GM19467 (cell line): ENCODE measurements around the gene NAV3.

ENCODE experiments used
- ATAC-seq: cut with Tn5 transposase; IDR thresholded peaks from one replicate; pipeline ENCODE4 v1.9.1; 2021; ENCODE audit warnings: mild to moderate bottlenecking, moderate library complexity; ENCODE audit not compliant: unreplicated experiment

NAV3 gene

DNA sequence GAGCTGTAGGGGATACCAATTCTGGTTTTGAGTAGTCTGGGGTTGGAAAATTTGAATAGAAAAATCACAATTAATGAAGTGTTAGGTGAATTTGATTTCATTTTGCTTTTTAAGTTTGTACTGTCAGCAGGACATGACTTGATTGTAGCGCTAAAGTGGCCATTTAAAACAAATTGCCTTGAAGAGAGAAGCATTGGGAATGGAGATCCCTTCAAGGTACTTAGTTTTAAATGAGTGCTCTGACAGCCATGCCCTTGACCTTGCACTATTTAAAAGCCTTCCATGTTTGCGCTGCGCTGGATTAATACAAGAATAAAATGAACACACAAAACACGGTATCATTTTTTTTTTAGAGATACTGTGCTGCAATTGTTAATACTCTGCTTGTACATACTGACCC, 345.9 kb downstream of the NAV3 start:
- no peak for ATAC-seq

DNA sequence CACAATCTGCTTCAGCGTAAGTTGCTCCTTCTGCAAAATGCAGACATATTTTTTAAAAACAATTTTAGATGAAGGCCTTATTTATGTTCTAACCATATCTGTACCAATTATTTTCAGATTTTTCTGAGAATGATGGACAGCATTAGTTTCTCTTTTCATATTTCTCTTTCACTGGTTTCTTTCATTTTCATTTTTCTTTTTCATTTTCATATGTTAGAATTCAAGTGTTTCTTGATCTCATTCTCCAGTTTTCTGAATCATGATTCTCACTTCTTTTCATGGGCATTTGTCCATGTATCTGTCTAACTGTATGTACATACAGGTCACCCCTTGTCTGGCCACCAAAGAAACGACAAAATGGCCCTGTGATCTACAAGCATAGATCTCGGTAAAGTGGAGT, 346.6 kb downstream of the NAV3 start:
- no peak for ATAC-seq

DNA sequence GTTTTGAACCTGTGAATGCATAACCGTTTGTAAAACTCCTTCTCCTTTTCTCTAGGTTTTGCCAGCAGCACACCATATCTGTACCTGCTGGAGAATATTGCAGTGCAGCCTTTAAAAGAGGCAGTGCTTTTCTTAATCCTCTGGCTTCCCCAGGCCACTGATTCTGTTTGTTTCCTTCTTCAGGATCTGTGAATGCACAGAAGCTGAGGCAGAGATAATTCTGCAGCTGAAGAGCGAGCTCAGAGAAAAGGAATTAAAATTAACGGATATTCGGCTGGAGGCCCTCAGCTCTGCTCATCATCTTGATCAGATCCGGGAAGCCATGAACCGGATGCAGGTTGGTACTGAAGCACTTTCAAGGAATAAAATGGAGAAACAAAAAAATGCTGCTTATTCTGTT, 348.7 kb downstream of the NAV3 start:
- ATAC-seq = no peak

DNA sequence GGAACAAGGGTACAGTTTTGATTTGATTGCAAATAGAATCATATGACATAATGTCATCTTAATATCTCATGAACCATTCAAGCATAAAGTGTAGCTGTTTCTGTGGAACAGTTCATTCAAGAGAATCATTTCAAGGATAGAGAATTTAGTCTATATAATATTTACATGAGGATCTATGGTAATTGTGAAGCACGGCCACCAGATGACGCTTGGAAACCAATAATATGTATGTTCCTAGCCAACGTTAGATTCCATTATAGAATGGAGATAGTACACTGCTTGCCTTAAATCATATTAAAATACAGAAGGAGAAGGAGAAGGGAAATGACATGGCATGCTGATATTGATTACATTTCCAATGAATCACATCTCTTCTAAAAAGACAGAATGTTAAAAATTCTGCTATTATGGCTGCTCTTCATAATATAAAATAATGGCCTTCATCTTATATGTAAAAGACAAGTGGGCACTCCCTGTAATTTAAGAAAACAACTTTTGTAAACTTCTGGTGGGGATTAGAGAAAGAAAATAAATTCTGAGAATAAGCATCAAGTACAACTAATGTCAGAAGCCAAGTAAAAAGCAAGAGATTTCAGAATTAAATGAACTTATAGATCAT, 351.0 kb downstream of the NAV3 start:
- ATAC-seq = no peak

DNA sequence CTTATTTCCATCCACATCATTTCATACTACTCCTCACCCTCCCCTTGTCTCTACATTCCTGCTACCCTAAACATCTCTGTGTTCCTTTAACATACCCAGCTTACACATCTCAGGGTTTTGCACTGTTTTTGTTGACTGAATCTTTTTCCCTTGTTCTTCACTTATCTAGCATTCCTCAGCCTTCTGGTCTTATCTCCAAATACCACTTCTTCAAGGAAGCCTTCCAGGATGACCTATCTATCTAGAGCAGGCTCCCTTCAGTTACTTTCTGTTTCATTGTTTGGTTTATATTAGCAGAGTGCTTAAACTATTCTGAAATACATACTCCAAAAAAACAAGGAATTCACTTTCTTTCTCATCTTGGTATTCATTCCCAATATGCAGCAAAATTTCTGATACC, 353.1 kb downstream of the NAV3 start:
- no peak for ATAC-seq

DNA sequence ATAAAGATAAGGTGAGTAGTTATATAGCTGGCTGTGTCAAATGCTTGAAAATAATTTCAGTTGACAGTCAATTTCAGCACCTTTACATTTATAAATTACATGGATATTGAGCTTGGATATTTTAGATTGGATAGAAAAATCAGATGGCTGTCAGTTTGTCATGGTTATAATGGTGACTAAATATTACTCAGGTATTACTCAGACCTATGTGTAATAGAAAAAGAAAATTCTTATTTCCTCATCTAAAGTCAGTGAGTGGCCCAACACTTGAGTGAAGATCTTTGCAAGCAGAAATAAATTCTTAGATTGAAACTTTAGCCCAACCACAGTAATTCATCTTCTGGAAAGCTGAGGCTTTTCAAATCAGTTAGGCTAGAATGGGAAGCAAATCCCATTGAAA, 354.4 kb downstream of the NAV3 start:
- no peak for ATAC-seq

DNA sequence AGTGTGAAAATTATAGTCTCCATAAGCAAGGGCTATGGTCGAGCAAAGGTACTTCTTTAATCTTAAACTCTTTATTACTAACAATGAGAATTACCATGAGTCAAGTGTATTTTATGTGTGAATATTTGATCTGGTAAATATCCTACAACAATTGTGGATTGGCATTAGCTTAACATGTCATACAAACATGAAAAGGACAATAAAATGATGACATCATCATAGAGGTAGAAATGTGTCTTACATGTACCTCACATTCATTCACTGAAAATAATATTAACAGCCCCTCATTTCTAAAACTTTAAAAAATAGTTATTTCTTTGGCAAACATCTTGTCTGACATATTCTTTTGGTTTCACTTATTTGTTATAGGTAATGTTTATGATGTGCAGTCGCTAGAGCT, 355.0 kb downstream of the NAV3 start:
- ATAC-seq = no peak

DNA sequence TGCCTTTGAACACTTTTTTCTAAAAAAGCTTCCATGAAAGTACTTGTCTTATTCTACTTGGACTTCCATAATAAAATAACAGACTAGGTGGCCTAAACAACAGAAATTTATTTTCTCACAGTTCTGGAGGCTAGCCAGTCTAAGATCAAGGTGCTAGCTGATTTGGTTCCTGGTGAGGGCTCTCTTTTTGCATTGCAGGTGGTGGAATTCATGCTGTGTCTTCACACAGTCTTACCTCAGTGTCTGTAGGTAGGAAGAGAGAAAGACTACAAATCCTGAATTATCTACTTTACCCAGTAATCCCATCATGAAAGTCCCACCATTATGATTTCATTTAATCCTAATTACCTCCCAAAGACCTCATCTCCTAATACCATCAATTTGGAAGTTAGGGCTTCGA, 356.0 kb downstream of the NAV3 start:
- no peak for ATAC-seq

DNA sequence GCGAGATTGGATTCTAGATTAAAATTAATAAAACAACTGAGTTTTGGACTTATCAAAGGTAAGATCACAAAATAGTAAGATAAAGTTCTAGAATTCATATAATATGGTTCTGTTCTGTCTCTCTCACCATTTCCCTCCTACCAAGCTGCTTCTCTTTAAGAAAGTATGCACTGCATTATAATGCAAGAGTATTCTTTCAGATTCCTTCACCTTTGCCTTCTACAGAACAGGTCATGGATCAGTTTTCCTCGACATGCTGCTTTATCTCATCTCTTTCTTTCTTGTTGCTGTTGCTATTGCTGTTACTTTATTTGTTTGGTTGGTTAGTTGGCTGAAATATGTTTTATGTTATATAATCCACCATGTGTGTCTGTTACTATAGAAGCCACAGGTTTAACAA, 357.0 kb downstream of the NAV3 start:
- no peak for ATAC-seq

DNA sequence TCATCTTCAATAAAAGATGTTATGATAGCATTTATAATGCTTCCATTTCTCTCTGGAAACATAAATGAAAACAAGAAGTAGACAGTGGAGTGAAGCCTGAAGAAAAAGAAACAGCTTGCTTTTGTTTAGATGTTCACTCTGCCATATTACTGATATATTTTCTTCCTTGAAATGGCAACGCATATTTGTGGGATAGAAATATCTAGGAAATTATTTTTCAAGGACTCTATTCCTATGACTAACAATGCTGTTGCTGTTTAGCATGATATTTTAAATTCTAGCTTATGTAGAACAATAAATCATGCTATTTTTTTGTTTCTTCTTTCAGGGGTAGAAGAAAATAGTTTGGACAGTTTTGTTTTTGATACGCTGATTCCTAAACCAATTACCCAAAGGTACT, 359.0 kb downstream of the NAV3 start:
- ATAC-seq = no peak

DNA sequence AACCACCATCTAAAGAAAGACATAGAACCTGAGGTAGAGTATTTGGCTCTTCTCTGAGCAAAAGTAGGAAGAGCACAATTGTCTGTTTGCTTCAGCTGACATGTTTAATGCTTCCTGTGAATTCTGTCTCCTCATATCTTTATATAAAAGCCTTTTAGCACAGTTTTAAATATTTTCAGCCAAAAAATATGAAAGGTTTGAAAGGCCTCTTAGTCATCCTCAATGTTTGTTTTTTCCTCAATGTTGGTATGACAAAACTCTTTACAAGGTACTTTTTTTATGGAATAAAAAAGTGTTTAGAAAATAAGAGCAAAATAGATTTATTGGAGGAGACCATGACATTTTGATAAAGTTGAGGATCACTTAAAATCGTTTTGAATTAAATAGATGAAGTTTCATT, 360.9 kb downstream of the NAV3 start:
- no peak for ATAC-seq

DNA sequence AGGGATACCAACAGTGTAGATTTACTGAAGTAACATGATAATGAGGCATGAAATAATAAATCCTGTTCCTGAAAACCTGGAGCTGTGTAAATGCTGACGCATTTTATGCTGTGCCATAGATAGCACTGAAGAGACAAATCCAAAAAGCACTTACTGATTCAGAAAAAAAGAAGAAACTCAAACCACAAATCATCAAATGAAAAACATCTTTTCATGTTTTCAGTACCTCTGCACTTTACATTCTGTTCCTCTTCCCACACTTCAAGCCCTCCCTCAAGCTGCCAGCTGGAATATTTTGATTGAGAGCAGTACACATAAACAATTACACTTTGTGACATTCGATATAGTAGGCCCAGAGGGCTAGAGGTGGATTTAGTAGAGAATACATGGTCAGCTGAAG, 362.3 kb downstream of the NAV3 start:
- ATAC-seq = no peak

DNA sequence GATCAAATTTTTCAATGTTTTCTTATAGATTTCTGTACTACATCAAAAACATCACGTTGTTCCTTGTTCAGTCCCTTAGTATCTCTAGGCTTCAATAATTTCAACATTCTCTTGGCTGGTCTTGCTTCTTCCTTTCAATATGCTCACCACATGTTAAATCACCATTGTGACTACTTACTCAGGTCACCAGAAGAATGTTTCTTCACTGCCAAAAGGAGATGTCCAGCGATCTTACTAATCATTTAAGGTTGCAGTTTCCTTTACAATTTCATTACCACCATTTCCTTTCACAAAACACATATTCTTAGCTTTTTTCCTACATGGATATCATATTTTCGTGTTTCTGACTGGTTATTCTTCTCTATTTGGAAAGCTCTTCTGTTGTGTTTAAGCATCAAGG, 363.8 kb downstream of the NAV3 start:
- no peak for ATAC-seq

DNA sequence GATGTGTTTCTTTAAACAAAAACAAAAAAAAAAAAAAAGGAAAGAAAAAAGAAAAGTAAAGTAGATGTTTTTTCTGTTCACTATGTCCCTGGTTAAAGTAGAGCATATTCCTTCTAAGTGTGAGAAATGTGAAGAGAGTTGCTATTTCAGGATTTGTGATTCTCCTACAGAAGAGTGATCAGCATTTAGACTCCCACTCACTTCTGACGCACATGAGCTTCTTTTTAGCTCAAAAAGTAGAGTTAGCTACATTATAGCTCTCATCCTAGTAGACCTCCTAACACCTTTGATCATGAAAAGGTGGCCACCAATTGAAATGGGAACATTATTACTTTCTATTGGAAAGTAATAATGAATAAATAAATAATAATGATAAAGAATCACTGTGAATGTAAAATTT, 368.2 kb downstream of the NAV3 start:
- no peak for ATAC-seq

DNA sequence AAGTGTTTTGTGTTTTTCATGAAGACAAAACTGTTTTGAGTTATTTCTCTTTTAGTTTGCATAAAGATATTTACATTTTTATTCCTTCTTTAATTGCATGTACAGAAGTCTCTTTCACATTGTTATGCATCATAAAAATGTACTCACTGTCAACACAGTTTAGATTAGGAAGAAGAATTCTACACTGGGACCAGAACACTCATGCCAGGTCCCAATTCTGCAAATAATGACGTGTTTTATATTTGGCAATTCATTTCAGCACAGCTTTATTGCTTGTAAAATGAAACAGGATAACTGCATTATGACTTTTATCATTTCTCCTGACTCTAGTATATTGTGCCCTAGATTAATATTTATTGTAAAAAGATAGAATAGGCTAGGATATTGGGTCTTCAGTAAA, 369.2 kb downstream of the NAV3 start:
- ATAC-seq = no peak

DNA sequence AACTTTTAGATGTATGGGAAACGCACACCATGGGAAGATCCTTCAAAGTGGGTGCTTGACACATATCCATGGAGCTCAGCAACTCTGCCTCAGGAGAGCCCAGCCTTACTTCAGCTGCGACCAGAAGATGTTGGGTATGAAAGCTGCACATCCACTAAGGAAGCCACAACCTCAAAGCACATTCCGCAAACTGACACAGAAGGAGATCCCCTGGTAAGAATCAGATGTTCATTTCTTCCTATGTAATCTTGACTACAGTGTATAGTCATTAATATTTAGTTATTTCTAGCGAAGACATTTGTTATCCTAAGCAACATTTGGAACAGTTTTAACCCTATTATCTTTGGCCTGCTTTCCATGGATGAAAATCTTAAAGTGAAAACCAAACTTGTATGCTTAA, 374.2 kb downstream of the NAV3 start:
- no peak for ATAC-seq

DNA sequence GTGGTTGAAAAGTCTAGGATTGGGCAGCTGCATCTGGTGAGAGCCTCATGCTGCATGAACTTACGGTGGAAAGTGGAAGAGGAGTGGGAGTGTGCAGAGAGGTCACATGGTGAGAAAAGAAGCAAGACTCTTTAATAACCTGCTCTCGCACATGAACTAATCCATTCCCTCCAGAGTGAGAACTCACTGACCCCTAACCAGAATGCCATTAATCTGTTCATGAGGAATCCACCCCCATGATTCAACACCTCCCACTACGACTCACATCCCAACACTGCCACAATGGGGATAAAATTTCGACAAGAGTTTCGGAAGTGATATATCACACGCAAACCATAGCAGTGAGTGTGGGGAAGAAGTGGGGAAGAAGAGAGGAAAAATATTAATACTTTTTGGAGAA, 377.4 kb downstream of the NAV3 start:
- no peak for ATAC-seq

DNA sequence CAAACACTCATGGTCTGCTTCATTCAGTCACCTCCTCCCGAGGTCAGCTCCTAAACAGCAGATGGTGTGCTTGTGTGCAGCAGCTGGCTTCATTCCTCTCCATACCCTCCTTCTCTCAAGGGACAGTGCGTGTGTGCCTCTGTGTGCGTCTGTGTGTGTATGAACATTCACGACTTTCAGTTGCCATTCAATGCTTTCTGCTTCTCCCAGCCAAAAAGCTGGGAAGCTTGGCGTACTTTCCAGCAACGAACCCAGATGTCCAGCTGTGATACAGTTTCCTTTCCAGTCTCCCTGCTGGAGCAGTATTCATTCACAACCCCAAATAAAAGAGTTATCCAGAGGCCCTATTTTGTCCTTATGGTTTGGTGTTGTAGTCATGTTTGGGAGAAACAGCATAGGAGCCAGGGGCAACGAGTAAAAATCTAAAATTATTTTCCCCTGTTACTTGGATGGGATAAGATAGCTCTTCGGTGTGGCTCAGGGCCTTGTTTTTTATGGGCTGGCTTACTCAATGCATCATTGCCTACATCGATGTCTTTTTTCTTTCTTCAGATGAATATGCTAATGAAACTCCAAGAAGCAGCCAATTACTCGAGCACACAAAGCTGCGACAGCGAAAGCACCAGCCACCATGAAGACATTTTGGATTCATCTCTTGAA, 379.3 kb downstream of the NAV3 start:
- ATAC-seq = no peak

DNA sequence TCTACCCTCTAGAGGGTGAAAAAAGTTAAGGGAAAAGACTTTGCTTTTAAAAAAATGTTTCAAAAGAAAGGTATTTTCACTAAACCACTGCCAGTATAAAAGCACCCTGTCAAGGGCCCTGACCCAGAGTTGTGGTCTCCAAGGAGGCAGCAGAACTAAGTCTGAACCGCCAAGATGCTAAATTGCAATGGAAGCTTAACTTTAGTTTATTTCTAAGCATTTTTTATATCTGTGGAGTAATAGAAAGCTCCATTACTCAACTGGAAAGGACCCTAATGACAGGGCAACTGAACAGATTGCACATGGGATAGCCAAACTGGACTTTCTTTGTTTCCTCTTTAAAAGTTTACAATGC, 379.8 kb downstream of the NAV3 start:
- ATAC-seq = no peak

DNA sequence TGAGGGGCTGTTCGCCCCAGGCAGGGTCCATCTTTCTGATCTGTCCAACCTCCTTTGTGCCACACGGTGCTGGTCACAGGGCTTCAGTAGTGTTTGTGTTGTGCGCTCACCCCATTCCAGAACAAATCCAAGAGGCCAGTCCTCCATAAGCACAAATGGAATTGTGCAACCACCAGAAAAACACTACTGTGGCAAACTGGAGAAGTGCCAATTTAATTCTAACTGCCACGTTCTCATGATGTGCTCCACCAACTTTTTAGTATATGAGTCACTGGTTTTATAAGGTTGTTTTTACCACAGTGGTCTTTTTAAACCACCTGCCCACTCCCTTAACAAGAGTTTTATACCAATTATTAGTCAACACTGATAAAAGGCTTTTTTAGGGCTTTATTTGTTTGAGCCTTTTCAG, 380.2 kb downstream of the NAV3 start:
- no peak for ATAC-seq

DNA sequence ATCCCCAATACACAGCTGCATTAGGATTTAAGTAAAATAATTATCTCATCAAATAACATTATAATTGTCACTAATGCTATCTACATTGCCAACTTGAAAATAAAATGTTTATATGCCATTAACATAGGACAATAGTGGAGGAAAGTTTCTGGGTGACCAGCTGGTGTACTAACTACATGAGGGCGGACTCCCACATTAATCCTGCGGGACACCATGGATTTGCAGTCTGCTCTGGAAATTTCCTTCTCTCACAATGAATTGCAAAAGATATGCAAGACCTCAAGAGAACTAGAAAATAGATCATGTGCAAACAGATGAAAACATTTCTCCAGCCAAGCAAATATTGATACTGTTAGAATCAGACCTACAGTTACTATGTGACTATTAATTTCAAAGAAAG, 390.1 kb downstream of the NAV3 start:
- no peak for ATAC-seq

DNA sequence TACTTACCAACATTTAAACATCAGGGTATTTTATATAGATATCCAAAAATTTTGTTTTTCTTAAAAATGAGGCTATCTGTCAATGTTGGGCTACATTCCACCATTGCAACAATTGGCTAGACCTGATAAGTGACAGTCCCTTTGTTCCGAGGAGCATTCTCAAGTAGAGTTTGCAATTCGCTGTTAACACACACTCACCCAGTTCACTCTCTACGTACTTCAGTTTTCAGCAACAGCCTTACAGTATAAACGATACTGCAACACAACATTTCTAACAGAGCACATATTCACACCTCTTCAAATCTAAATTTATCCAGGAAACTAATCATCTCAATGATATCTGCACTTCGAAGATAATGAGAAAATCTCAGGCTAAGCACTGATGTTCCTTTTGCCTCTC, 393.5 kb downstream of the NAV3 start:
- no peak for ATAC-seq

DNA sequence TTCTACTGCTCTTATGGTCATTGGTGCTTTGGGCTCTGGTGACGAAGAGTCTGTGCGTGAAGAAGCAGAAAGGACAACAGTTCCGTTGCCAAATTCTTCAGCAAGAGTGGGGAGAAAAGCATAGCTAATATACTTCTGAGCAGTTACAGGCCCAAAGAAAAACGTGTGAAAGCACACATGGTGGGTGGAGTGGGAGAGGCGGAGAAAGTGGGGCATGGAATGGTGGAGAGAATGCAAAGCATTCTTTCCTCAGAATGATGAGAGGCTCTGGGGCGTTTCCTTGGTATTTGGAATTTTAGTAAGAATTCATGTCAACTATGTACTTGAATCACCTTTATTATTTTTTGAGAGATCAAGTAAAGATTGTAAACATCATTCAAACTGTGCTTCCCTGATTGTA, 396.1 kb downstream of the NAV3 start:
- no peak for ATAC-seq
